ENCODE measurements around the gene RAD21L1. TPM values are rescaled to one million over a fixed set of nuclear protein-coding genes. Genes with fewer than 3 reads are reported as not detected.
A peak's percentile ranks its signal among the peaks of the same experiment; 100 is the strongest.

RAD21L1 gene
- total RNA-seq, 1 donor from 2014 or later: not detected

- Mint-ChIP-seq H3K9me3 (ENCODE audit: low read depth) (no peaks in the 10 kb centered on the region), H3K27ac (ENCODE audit: unreplicated experiment) (no peak overlapping the region), H3K4me1 (ENCODE audit: low read depth) (no peaks in the 10 kb centered on the region), H3K27me3 (ENCODE audit: low read depth) (no peaks in the 10 kb centered on the region), H3K36me3 (ENCODE audit: low read depth) (peaks cover 8% of the 10 kb centered on the region), H3K4me3 (ENCODE audit: unreplicated experiment) (no peak overlapping the region)
- DNase-seq (ENCODE audit: low spot score): peak; percentile 93
- no peak for TF ChIP-seq CTCF (IDR thresholded peaks at IDR 0.05)
Measured at GRCh38 chr20:1304710-1305515, 79.1 kb downstream of the RAD21L1 start.

Other genes with a start within 250 kb of the RAD21L1 start
- gene RSPO4, start 223.7 kb upstream of the RAD21L1 start, total RNA-seq: 0.19 TPM in 1 of 3 replicates, not detected in the others
- 99.4 to 117 TPM (median 110 TPM) in 3 replicates for gene PSMF1, start 107.4 kb upstream of the RAD21L1 start, total RNA-seq
- 0.51 to 0.65 TPM in 2 of 3 replicates, not detected in the other for gene TMEM74B, start 41.1 kb upstream of the RAD21L1 start, total RNA-seq
- gene C20orf202, start 22.6 kb upstream of the RAD21L1 start, total RNA-seq: not detected in 3 replicates
- gene SNPH, start 40.2 kb downstream of the RAD21L1 start, total RNA-seq: 10.8 to 12.8 TPM (median 12.0 TPM) in 3 replicates
- gene SDCBP2, start 103.1 kb downstream of the RAD21L1 start, total RNA-seq: 0.89 to 2.3 TPM (median 2.0 TPM) in 3 replicates
- gene FKBP1A, start 167.0 kb downstream of the RAD21L1 start, total RNA-seq: 182 to 193 TPM (median 183 TPM) in 3 replicates
- 70.9 to 83.5 TPM (median 75.3 TPM) in 3 replicates for gene NSFL1C, start 240.8 kb downstream of the RAD21L1 start, total RNA-seq

All from chondrocyte (in vitro differentiated cells).